Nucleus accumbens (tissue), 56 donors: ENCODE data around the gene FLRT1.
A peak's percentile ranks its signal among the peaks of the same experiment; 100 is the strongest.

Experiments
- DNase-seq, 56 donors: peaks; one replicate each; lab custom pipeline; 2025; lab: John Stamatoyannopoulos, UW

The FLRT1 gene

DNA sequence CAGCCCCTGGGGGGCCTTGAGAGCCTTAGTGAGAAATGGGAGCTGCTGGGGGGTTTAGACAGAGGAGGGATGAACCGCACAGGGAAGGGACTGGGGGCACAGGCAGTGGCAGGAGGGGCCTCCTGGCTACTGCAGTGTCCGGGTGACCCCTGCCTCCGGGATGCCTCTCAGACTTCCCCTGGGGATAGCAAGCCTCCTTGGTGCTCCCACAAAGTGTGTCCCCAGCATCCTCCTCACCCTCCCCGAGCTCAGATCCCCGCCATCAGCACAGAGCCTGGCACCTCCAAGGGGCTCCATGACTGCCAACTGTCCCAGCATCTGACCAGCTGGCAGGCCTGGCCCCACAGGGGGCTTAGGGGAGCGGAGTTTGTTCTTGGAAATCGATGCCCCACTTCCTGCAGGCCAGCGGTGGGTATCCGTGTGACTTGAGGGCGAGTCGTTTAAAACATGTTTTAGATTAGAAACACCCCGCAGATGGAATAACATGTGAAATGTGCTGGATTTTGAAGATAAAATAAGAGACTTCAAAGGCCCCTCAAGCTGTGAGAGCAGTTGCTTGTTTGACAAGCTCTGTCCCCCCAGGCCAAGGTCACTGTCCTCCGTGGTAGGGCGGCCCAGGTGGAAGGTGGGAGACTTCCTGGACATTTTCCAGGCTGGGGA is 13.5 kb upstream of the FLRT1 start:
- no peak for DNase-seq

DNA sequence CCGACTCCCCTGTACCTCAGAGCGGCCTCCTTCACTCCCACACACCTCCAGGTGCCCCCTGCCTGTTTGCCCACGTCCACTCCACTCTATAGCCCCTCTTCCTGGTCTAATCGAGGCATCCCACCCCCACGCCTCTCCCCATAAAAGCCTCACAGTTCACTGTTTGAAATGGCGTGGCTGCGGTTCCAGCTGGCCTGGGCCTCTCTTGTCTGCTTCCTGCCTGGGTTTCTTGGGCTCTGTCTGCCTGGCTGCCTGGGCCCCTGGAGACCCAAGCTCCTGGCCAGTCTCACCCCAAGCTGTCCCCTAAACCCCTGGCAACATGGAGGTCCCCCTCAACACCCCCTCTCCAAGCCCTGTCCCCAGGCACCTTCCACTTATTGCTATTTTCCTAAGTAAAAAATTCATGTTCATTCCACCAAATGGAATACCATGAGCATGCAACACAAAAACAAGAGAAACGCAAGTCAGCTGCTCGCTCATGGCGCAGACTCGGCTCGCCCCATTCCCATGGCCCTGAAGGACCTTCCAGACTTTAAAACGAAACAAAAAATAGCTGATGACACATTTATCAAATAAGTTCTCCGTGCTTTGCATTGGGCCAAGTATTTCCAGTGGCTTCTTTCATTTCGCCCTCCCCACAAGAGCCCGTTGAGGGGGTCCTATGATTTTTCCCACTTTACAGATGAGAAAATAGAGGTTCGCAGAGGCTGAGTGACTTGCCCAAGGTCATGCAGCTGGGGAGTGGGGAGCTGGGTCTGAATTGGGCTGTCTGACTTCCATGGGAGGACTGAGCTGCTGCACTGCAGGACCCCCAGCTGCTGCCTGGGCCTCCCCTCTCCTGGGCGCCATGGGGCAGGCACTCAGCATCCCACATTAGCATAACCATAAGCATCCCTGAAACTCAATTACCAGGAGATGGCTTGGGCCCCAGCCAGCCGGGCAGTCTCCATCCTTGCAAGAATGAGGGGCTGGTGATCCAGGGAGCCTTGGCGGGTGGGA is 11.7 kb upstream of the FLRT1 start:
- DNase-seq = no peak

DNA sequence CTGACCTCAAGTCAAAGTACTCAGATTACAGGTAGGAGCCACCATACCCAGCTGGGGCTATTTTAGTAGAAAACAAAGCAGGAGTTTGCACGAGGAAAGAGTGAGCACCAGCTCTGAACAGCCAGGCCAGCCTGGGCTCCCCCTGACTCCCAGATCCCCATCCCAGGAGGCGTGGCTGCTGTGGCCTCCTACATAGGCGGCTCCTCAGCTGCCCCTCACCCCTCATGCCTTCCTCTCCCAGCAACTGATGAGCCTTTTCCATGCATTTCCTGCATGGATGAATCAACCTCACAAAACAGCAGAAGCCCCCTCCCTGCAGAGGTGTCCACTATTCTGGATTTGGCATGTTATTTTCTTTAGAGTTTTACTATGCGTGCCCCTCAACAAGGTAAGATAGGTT is 10.5 kb upstream of the FLRT1 start:
- DNase-seq = no peak

DNA sequence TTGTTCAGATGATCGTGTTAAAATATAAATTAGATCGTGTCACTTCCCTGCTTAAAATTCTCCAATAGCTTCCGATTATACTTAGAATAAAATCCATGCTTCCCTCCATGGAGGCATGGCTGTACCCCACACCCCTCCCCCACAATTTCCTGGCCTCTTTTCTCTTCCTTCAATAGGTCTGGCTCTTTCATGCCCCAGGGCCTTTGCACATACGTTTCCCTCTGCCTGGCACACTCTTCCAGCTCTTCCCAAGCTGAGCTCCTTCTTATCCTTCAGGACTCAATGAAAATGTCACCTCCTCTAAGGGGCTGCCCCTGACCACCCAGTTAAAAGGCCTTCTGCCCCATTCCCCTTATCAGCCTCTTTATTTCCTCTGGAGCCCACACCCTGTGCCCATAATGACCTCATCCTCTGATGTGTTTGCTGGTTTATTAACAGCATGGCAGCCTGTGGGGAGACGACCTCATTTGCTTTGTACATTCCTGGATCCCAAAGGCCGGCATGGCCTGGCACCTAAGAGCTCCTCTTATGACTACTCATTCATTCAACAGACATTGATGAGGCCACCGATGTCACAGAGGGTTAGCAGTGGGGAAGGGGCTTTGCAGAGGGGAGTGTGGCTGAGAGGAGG is 9.0 kb upstream of the FLRT1 start:
- DNase-seq = no peak

DNA sequence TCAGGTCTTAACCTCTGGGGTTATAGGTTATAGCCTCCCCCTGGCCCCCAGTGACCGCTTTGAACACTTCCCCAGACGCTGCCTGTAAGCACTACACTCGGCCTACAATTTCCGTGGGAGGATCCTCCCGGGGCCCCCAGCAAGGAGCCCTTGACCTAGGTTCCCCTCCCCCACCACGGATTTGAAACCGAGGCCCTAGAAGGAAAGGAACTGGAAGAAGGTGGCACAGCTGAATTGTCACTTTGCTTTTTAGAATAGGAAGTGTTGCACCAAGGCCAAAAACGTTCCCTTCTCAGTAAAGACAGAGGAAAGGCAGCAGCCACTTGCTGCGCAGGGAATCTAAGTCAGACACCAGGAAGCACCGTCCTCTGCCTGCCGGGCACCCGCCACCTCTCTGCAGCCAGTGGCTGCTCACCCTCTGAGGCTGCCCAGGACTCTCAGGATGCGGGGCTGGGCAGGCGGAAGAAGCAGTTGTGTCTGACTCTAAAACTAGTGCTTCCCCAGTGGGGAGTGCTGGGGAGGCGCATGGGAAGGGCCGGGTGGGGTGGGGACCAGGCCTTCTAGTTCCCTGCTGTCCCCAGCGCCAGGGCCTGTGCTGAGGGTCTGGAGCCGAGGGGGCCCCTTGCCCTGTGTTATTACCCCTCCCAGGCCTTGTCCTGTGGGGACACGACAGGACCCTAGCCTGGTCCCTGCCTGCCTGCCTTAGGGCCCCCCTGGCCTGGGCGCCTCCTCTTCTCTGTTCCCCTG is 7.9 kb upstream of the FLRT1 start:
- peak in 1 of 56 donors; percentile 43 for DNase-seq

DNA sequence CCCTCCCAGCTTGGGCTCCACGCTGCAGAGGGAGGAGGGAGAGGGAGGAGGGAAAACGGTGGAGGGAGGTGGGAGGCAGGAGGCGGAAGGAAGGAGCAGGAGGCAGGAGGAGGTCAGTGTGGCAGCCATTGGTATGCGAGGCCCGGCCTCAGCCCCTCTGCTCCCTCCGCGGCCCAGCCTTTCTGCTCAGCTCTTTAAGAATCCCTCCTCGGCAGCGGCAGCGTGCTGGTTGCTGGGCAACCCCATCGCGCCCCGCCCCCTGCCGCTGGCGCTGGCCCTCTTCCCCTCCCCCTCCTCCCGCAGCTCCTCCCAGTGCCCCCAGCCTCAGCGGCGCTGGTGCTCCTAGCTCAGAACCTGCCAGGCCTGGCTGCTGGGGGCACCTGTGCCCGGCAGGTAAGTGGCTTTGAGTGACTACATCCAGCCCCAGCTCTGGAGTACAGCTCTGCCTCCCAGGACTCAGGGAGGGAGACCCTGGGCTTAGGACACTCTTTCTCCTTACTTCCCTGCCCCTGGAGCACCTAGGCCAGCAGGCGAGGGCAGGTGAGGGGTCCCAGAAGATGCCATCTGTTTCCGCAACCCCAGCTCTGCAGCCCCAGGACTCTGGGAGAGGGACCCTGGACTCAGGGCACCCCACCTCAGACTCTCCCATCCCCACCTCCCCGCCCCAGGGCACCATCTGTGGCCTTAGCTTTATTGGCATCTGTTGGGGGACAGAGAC is 7.2 kb upstream of the FLRT1 start:
- DNase-seq = peak in 26 of 56 donors; percentile 11 to 71 (median 31)

DNA sequence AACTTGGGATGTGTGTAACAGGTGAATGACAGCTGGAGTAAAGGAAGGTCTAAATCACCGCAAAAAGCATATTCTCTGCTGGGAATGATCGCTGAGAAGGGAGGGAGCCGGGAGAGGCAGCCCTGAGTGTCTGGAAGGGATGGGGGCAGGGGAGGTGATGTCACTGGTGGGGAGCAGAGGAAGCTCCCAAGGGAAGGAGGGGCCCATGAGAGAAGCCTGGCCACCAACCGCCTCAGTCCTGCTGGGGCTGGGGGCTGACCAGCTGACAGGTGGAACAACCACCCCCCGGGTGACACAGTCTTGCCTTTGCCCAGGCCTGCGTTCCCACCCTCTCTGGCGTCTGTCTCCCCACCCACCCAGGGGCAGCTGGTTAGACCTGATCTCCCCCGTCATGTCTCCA is 6.0 kb upstream of the FLRT1 start:
- peak in 1 of 56 donors; percentile 24 for DNase-seq

DNA sequence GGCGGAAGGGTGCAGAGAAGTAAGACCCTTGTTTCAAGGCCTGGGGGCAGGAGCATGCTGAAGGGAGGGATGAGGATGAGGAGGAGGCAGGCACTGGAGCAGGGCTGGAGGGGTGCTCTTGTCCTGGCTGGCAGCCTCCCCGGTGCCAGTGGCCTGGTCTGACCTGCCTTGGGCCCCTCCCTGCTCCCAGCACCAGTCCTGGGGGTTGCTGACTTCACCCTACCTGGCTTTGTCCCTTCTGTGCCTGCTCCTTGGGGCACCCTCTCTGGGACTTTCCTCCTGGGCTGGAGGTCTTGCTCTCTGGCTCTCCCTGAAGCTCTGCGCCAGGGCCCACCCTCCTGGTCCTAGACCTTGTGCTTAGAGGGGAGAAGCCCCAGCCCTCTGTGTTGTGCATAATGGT is 4.7 kb upstream of the FLRT1 start:
- DNase-seq = no peak

DNA sequence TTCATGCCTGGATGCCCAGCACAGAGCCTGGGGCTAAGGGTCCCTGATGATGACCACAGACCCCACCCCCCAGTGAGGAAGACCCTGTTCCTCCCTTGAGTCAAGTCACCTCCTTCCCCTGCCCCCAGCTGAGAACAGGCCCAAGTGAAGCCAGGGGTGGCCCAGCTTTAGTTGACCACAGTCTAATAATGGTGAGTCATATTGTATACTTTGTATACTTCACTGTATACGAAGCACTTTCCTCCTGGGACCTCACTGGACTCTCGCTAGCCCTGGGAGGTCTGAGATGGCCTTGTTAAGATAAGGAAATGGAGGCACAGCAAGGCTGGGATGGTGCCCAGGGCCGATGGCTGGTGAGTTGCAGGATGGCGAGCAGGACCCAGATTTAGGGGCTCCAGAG is 3.7 kb upstream of the FLRT1 start:
- DNase-seq = no peak

DNA sequence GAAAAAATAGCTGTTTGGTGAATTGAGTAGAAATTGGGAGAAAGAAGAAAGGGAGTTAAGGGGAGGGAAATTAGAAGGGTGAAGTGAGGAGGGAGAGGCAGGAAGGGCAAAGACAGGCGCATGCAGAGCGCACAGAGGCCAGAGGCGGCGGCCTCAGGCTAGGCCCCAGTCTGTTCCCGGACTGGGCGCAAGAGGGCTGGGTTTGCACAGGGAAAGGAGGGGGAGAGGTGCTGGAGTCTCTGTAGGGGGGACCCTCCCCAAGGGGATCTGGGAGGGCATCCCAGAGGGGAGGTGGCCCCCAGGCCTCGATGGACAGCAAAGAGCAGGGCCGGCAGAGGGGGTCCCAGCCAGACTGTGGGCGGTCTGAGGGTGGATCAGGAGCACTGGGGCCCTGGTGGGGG is 1.3 kb upstream of the FLRT1 start:
- DNase-seq = no peak

DNA sequence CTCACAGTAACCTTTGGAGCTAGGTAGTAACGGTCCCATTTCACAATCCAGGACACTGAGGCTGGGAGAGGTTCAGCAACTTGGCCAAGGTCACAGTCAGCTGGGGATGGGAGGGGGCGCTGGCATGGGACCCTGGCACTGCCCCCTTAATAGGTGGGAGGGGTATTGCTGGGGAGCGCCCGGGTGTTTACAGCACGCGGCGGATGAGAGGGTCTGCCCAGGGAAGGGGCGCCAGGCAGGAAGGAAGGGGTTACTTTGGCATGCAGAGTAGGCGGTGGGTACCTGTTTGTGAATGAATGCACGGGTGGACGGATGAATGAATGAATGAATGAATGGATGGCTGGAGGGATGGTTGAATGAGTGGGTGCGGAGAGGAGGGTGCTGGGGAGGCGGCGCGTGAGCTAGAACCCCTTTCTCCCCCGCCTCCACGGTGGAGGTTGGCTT is 628 bp upstream of the FLRT1 start:
- peak in 1 of 56 donors; percentile 68 for DNase-seq

DNA sequence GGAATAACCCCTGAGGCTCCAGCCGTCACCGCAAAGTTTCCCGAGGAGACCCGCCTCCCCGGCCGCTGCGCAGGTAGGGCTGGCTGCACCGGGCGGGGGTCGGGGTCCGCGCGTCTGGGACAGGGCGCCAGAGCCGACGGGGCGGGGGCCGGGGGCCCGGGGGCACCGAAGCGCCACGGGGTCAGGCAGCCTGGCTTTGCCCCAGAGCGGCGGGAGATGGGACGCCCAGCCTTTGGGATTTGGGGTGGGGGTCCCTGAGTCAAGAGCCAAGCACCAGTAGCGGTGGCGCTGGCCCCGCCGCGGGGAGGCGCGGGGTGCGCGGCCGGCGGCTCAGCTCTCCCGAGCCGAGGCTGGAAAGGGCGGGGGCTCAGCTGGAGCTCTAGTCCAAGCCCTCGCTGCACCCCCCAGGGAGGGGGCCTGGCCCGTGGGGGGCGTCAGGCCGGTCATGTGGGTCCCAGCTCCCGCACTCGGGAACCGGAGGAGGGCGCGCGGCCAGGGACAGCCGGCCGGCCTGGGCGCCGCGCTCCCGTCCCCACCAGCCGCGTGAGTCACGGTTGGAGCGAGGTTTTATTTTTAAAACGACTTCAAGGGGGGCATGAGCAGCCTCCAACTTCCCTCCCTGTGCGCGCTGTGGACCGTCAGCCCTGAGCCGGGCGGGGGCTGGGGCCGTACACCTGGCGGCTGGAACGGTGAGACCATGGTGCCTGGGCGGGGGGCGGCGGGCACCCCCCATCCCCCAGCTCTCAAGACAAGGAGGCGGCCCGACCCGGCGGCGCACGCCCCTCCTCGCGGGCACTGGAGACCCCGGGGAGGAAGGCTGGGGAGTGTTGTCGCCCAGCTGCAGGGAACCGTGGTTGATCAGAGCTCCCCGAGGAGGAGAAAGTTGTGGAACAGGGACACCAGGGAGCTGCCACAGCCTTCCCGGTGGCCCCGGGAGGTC is 626 bp downstream of the FLRT1 start:
- DNase-seq = peak in 37 of 56 donors; percentile 22 to 75 (median 52)

DNA sequence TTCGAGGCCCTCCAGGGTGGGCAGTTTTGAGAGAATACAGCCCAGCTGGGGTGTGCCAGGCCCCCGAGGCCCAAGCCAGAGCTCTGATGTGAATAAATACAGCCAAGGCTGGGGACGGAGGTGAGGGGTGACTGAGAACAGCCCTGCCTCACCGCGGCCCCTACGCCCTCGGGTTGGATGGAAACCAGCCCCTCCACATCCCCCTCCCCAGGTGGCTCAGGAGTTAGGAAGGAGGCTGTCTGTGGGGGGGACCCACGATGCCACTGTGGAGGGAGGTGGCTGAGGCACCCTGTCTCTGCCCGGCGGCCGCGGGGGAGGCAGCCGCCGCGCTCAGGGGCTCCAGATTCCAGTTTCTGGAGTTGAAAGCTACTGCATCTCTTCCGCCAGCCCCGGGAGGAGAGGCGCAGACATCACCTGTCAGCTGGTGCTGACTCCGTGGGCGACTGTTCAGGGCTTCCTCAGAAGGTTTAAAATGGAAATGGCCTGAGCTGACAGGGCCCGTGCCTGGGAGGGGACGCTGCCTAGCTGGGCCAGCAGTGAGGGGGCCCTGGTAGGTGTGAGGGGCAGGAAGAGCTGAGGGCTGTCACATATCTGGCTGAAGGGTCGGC is 1.4 kb downstream of the FLRT1 start:
- DNase-seq = peak in 24 of 56 donors; percentile 11 to 63 (median 39)

DNA sequence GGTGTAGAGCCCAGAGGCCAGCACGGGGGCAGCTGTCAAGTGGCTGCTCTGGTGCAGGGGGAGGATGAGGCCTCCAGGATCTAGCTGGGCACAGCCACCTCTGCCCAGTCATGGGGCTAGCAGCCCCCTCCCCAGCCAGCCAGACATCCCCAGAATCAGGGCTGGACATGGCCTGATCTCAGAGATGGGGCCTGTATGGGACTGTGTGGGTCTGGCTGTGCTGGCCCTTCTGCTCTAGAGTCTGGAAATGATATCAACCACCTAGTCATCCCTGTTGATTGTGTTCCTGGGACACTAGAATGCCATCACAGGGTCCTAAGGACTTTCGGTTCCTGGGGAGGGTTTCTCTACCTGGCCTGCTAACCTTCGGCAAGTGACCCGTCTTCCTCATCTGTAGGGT is 2.8 kb downstream of the FLRT1 start:
- DNase-seq = no peak

DNA sequence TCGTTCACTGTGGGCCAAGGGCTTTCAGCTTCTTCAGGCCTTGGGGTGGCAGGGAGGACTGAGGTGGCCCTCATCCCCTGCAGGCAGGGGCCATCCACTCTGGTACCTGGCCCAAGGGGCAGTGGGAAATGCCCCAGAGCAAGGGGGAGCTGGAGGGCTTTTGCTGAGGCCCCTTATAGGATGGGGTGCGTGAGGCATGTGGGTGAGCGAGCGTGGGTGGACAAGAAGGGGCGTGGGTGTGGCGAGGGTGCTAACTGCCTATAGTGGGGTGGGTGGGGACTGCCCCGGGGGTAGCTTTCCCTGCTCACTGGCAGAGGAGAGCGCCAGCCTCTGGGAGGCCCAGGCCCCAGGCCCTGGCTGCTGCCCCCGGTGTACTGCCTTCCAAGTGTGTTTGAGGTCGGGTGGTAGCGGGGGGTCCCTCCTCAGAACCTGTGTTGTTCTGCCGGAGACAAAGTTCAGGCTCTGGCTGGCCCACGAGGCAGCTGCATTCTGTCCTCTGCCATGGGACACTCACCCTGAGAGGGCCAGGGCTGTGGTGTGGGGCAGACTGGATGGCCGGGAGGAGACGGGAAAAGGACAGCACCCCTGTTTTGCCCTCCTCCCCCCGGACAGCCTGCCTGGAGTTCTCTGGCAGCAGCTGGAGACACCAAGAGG is 3.4 kb downstream of the FLRT1 start:
- DNase-seq = peak in 1 of 56 donors; percentile 20

DNA sequence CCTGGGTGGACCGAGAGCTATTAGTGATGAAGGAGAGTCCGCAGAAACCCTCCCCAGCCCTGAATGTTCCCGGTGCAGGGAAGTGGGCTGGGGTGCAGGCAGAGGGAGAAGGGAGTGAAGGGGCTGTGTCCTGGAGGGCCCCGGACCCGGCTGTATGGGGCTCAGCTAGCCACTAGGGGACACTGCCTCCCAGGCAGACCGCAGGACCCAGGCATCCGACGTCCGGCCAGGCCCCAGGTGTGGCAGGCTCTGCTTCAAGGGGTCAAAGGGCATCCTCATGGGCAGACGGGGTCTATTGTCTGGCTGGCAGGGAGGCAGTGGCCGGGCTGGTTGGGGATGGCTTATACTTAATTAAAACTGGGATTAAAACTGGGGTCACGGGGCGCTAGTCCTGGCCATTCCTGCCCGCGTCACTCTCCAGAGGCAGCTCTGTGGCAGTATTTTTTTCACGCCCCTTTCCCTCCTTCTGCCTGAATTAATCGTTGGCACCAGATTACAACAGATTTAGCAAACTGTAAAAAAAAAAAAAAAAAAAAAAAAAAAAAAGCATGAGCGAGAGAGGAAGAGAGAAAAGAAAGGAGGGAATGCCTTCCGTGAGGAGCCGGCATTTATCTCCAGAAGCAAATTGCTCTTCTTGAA is 5.1 kb downstream of the FLRT1 start:
- DNase-seq = peak in 47 of 56 donors; percentile 30 to 80 (median 60)

DNA sequence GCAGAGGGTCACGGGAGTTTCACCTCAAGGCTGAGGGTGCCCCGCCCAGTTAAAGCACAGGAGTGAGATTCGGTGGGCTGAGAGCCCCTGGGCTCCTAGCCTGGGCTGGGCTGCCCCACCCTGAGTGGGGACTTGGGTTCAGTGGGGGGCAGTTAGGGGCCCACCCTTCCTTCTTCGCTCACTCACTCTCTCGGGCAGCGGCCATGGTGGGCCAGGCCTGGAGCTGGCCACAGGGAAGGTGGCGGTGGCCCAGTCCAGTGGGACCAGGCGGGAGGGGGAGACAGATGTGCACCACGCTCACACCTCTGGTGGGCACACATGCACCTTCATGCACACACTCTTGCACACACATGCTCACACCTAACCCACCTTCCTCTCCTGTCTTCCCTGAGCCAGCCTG is 6.1 kb downstream of the FLRT1 start:
- DNase-seq = no peak
